GM19324 (cell line): ENCODE measurements around the gene HOXC11.

Experiments
- ATAC-seq: cut with Tn5 transposase; IDR thresholded peaks from one replicate; pipeline ENCODE4 v1.9.1; 2021; ENCODE audit warnings: mild to moderate bottlenecking, moderate library complexity; ENCODE audit not compliant: unreplicated experiment, low FRiP score

The HOXC11 gene

DNA sequence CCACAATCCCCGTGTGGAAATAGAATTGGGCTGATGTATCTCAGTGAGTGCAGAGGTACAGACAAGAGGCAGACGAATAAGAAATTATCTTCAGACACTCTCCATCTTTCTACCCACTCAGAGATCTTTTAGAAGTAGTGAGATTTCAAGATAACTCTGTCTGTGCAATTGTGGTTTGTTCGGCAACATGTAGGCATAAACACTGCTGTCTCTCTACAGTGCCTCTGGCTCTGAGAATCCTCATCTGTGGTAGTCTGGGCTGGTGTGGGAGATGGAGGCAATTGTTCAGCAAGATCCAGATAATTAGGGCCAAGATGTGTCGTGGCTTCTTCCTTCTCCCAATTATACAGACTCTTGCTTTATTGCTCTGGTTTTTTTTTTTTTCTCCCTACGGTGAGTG, 31.2 kb upstream of the HOXC11 start:
- ATAC-seq, result no peak

DNA sequence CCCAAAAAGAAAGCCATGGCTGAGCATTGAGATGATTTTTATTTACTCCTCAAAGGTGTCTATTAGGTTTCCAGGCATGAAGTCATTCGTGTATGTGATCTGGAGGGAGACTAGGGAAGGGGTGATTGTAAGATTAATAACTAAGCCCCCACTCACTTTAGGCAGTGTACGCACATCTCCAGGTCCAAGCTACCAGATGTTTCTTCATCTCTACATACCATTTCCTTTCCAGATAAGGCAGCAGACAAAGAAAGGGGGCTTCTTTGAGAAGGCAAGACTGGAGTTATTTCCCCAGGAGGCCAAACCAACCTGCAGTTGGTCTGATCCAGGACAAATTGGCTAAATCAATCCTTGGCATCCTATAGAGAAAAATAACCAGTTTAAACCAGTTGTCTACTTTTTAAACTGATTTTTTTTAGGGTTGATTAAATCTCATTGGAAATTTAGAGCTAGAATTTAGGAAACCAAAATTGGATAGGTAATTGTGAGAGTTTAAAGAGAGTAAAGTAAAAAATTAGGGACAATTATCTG, 30.4 kb upstream of the HOXC11 start:
- ATAC-seq, result no peak

DNA sequence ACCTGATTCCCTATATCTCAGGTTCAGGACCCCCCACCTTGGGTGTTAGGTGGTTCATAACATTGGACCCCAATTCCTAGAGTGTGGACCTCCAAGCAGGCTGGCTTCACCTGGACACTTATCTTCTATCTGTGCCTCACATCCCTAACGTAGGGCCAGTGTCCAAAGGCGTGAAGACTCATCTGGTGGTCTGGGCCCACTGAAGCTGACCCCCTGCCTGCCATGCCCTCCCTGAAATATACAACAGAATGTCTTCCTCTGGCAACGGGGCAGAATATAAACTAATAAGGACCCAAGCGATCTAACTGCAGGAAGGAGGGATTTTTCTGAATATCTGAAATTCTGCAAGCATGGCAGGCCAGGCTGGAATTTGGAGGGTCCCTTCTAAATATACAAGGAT, 28.7 kb upstream of the HOXC11 start:
- ATAC-seq, result no peak

DNA sequence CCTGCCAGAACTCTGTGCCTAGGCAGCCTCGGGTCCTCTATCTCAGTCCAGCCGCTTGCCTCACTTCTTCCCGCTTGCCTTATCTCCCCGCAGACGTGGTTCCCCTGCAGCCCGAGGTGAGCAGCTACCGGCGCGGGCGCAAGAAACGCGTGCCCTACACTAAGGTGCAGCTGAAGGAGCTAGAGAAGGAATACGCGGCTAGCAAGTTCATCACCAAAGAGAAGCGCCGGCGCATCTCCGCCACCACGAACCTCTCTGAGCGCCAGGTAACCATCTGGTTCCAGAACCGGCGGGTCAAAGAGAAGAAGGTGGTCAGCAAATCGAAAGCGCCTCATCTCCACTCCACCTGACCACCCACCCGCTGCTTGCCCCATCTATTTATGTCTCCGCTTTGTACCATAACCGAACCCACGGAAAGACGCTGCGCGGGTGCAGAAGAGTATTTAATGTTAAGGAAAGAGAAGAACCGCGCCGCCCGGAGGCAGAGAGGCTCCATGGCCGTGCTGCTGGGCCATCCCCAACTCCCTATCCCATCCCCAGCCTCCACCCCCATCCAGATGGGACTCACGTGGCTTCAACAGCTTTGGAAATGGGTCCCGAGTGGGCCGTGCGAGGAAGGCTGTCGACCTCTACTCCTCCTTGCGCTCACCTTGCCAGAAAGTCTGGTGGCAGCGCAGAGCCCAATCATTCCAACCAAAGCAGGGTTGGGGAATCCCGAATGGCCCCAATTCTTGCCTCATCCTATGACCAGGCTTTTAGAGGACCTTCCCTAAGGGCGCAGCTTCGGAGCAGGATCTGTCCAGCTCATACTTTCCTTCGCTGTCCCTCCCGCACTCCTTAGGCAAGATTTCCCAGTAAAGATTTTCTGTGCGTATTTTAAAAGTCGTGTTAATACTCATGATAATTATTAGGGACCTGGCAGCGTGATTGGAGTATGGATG, 27.7 kb upstream of the HOXC11 start:
- ATAC-seq, result no peak

DNA sequence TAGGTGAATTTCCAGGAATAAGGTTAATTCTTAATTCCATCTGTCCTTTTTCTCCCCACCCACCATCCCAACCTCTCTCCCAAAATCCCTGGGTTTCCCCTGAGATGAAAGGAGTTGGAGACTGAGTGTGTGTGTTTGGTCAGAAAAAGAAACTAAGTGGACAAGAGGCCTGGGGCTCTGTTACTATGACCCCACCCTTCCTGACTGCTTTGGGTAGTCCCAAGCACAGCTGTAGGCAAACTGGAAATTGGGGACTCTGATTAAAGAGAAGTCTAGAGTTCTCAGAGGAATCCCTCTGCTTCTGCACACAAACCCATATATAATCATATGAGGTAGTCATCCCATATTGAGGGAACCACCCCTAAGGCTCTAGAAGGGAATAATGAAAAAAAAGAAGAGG, 25.2 kb upstream of the HOXC11 start:
- ATAC-seq, result no peak

DNA sequence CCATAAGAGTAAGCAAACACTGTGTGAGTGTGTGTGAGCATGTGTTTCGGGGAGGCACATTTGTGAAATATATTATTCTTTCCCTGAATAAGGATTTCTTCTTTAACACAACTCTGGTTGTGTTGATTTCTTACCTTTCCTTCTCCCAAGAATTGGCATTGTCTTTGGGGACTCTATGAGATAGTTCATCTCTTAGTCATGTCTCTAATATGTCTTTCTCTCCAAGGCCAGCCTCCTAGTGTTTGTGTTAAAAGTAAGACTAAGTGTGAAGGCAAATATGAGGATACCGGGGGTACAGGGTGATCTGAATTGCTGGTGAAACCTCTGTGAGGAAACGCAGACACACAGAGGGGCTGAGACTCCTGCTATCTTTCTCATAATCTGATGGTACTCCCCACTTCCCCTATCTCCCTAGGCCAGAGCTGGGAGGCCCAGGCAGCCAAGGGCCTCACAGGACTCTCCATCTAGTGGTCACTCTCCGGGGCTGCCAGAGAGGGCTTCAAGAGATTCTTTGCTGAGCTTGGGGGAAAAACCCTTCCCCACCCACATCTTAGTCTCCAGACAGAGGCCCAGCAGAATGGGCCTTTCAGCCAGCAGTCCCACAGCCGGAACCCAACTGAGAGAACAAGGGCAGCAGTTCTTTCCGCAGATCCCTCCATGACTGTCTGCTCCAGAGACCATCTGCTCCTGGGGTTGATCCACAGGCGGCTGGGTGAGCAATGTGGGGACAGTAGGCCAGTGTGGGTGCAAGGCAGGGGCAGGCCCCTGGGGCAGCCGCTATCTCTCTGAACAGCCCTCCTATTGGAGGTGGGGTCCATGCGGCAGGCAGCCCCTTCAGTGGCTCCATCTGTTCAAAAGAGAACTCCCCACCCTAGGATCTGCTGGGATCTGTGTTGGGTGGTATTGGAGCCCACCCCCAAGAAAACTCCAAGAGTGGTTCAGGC, 24.0 kb upstream of the HOXC11 start:
- no peak for ATAC-seq

DNA sequence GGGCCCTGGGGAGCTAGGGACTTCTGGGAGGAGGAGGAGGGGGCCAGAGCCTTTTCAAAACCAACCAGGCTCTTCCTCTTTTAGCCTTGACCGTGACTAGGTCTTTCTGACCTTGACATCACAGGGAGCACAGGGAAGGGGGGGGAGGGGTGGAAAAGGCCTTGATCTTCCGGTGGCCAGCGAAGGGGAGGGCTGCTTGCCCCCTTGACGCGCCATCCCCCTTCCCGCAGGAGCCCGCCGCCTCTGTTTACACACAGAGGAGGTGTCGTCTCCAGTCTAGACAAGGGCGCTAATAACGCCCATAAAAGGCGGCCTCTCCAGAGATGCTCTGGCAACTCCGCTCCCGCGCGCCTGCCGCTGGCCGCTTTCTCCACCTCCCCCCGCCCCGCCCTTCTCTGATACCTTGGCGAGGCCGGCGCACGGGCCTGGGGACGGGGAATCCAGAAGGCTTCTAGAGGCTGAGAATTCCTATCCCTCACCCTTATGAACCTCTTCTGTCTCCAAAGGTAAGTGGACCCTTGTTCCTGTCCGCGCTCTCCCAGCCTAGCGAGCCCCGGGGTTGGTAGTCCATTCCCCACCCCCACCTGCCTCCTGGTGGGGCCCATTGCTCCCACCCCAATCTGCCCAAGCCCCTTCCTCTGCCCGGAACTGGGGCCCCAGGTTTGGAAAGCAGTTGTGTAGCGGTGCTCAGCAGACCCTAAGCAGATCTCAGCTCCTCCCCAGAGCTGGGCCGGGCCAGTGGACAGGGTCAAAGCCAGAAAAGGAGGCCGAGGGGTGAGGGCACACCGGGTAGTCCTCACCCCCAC, 23.1 kb upstream of the HOXC11 start:
- ATAC-seq, result no peak

DNA sequence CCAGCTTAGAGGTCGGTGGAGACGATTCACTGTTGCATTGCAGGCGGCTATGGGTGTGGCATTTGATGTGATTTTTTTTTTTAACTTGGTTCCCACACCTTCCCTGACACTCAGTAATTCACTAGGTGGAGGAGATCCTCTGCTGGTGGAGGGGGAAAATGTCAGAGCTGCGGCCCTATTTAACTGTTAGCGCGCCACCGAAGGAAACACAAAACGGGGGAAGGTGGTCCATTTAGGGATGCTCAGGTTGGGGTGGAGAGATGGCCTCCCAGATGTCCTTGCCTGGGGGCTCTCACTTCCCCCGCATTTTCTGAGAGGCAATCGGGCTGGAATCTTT, 22.5 kb upstream of the HOXC11 start:
- ATAC-seq, result no peak

DNA sequence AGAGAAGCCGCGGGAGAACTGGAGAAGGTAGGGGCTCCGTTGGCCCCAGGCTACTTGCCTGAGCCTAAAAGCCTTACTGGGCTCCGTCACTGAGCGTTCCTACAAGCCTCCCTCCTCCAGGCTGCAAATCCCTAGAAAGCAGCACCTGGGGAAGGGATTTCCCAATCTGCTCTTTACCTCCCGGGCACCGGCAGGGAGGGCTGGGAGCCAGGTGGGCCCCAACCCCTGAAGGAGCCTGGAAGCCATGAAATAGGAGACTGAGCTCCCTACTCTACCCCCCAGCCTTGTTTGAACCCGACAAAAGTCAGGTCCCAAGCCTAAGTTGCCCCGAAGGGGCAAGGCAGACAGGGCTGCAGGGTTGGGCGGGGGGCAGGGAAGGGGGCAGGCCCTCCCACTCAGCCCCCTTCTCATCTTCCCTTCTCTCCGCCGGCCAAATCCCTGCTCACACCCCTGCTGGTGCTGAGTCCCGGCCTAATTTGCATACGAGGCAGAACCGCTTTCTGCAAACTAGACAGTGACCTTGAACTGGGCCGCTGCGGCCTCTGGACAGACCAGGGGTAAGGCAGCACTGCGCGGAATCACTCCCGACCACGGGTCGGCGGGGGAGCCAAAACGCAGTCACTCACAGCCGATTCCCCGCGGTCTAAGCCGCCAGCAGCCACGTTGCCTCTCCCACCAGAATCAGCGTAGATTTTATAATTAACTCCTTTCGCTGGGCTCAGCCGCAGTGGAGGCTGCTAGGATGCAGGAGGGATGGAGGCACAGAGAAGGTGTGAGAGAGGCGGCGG, 21.9 kb upstream of the HOXC11 start:
- no peak for ATAC-seq

DNA sequence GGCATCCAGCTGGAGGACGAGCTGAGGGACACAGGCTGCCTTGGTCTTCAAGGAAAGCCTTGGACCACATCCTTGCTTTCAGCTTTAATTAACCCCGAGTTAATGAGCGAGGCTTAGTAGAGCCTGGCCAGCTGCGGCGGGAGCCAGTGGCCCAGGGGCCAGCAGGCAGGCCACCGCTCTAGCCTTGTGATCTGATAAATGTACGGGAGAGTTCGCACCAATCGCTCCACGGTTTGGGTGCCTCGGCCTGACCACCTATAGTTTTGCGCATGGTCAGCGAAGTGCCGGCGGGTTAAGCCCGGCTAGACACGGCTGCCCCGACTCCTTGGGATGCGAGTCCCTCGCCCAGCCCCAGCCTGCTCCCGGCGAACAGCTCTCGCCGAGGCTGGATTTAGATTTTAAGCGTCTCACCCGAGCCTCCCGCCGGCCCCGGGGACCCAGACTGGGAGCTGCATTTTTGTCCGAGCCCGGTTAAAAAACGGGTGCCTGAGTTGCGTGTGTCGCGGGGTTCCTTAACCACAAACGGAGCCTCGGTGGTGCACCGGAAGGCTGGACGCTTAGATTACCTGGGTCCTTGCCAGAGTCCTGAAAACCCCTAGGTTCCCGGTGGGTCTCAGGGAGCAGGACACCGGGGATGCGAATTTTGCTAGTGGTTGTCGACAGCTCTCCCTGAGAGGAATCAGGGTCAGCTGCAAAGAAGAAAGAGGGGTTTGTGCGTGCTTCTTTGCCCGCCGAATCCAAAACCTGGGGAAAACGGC, 21.2 kb upstream of the HOXC11 start:
- ATAC-seq, result no peak

DNA sequence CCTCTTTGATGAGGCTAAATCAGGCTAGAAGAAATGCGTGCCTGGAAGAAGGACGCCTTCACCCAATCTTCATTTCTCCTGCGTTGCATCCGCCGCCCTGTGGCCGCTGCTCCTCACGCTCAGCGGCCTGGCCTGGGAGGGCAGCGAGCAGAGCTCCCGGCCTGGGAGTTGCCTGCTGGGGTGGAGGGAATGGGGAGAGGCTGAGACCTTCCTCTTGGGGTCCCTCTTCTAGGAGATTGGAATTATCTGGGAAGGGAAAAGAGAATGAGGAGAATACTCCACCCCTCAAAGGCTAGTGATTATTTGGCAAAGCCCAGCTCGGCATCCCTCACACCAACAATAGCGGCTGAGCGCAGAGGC, 20.6 kb upstream of the HOXC11 start:
- ATAC-seq, result no peak

DNA sequence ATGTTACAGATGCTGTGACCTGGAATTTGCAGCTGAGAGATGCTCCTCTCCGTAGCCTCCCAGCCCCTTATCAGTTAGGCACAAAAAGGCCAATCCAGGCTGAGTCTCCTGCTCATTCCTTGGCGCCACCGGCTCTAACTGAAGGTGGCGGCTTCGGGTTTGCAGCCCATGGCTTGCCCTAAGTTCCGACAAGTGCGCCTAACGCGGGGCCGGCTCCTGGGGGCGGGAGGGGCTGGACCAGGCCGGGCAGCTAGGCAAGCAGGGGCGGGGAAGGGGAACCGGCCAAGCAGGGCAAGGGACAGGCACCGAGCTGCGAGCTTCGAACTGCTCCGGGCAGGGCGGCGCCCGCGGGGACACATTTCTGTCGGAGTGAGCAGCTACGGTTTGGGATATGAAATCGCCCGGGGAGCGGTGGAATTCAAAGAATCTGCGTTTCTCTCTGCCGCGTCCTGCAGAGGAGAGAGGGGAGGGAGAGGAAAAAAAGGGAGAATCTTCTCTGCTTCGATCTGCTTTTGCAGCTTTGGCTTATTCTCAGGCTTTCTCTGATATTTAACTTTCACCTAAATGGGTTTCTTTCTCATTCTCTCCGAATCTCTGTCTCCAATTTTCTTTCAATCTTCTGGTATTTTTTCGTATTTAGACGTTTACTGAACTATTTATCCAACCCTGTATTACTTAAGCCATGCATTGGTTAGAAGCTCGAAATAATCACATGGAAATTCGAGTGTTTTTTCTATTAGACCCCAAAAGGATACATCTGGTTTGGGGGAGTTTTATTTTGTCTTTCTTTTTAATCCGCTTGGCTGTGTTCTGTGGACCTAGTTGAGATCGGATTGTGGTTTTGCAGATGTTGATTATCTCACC, 19.8 kb upstream of the HOXC11 start:
- ATAC-seq, result no peak

DNA sequence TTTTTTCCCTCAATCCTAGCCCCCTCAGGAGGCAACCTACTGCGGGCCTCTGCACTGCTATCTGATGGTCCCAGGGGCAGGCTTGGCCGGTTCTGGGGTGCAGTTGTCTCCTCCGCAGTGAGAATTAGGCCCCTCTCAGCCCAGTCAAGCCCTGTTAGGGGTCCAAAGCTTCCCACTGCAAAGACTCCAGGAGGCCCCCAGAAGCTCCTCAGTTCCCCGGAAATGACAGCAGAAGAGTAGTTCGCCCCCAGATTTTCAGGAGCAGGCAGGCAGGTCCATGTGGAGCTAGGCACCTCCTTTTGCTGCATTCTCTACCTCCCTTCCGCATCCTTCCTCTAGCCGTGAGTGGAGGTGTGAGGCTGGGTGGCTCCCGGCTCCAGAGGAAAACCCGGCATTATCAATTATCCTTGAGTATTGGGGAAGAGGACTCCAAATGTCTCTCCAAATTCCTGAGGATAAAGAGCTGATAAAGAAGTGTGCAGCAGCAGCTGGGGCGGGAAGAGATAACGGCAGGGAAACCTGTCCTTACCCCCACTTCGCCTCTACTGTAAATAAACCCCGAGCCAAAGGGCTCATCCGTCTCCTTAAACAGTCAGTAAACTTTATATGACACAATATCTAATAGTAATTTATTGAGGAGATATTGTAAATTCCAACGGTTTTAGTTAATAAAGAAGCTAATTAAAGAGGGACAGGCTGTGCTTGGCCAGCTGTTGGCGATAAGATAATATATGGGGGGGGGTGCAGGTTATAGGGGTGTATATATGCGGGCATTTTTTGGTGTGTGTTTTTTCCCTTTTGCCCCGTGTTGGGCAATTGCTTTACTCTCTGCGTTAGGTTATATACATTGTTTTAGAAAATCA, 18.9 kb upstream of the HOXC11 start:
- ATAC-seq, result no peak

DNA sequence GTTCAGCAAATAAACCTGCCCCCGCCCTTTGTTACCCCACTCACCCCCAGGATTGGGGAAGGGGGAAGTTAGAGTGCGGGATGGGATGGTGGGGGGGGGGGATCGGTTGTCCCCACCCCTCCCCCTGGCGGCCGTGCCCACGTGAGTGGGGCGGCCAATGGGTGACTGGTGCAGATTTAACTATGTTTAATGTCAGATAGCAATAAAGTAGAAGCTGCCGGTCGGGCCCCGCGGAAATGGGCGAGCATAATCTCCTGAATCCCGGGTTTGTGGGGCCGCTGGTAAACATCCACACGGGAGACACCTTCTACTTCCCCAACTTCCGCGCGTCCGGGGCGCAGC, 18.3 kb upstream of the HOXC11 start, which contains the start of gene HOXC12:
Gene HOXC12 (plus strand): TSS at position 210 of the 342 bp plus-strand sequence. CDS start 27 bp downstream, at position 237.
- no peak for ATAC-seq

DNA sequence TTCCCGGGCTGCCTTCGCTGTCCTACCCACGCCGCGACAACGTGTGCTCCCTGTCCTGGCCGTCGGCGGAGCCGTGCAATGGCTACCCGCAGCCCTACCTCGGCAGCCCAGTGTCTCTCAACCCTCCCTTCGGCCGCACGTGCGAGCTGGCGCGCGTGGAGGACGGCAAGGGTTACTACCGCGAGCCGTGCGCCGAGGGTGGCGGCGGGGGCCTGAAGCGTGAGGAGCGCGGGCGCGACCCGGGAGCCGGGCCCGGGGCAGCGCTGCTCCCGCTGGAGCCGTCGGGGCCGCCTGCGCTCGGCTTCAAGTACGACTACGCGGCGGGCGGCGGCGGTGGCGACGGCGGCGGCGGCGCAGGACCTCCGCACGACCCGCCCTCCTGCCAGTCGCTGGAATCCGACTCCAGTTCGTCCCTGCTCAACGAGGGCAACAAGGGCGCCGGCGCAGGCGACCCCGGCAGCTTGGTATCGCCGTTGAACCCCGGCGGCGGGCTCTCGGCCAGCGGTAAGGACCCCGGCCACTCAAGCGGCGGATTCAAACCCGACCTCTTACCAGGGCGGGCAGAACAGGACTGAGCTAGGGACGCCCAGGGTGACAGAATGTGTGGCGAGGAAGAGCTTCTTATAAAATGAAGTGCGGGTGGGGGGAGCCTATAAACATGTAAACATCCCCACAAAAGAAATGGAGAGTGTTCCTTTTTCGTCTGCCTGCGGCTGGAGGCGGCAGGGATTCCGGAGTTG, 17.7 kb upstream of the HOXC11 start:
- ATAC-seq, result no peak

DNA sequence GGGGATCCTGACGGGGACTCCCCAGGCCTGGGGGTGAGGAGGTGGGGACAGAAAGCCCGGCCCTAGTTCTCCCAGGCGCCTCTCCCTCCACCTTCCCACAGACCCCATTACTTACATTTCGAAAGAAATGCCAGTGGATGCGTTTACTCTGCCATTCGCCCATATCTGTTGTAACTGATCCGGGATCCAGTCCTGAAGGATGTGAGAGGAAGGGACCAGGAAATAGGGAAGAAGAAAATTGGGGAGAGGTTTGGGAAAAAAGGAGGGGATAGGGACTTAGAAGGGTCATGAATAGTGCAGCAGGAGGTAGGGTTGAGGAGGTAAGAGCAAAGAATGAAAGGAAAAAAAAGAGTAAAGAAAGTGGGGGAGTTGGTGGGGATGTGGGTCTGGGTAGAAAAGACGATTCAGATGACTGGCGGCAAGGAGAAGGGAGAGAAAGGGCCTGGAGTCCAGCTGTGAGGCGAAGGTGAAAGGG, 17.1 kb upstream of the HOXC11 start:
- no peak for ATAC-seq
